Muscle layer of colon (tissue), 2 donors: ENCODE measurements around the gene U2AF1.
"Not testable (repeated sequence)": the region's sequence is repeated elsewhere in the genome, so short reads cannot be mapped to it uniquely, and the experiment has no call there.

Experiments used
- H3K27ac ChIP-seq: one replicate; pipeline ENCODE4 v1.7.0; 2013; ENCODE audit warnings: low read depth, mild to moderate bottlenecking, low read length, moderate library complexity
- H3K27me3 ChIP-seq, 2 donors: one replicate each; pipeline ENCODE4 v1.7.0; 2013; ENCODE audit warnings: low read length in 2 of 2, mild to moderate bottlenecking in 2 of 2; ENCODE audit not compliant: insufficient read depth in 2 of 2, control insufficient read depth in 1 of 2
- H3K36me3 ChIP-seq: one replicate; pipeline ENCODE4 v1.7.0; 2013; ENCODE audit warnings: mild to moderate bottlenecking, low read length; ENCODE audit not compliant: insufficient read depth
- H3K4me1 ChIP-seq: one replicate; pipeline ENCODE4 v1.7.0; 2013; ENCODE audit warnings: mild to moderate bottlenecking, low read length; ENCODE audit not compliant: insufficient read depth
- H3K4me3 ChIP-seq, 2 donors: one replicate each; pipeline ENCODE4 v1.7.0; 2013; ENCODE audit warnings: low read length in 2 of 2, low read depth in 1 of 2, mild to moderate bottlenecking in 1 of 2, moderate library complexity in 1 of 2
- H3K9ac ChIP-seq: one replicate; pipeline ENCODE4 v1.7.0; 2013; ENCODE audit warnings: low read length
- H3K9me3 ChIP-seq: one replicate; pipeline ENCODE4 v1.7.0; 2013; ENCODE audit warnings: mild to moderate bottlenecking, low read length
- donor health status: abdominal sarcoma.
- donor health status: Adenocarcinoma of cecum.

U2AF1 gene

DNA sequence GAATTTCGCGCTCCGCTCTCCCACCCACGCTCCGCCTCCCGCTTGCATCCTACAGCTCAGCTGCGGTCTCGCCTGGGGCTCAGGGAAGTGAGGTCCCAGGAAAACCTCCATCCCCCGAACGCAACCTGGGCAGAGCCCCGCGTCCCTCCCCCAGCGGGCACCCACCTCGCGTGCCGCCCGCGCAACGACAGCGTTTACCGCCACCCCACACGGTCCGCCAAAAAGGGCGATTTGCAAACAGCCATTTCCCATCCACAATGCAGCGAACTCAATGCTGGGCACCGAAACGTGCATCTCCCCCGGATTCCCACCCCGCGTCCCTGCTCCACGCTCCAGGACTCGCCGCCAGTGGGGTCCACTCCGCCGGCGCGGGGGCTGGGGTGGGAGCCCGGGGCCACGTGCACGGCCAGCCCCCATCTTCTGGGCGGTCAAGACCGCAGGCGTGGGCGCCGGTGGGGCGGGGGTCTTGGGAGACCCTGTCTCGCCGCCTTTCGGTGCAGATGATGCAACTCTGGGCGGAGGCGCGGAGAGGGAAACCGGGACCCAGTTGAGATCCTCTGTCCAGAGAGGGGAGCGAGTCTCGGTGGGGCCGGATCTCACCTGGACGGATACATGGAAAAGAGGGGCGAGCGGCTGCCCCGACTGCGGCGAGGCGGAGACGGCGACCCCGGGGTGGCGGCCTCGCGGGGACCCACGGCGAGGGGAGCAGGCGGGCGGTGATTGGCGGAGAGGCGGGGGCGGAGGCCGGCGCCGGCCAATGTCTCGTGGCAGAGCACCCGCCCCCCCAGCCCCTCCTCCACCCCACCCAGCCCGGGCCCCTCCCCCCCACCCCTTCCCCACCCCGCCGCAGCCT is 32.0 kb downstream of the U2AF1 start, which contains the start of gene CBS:
TSS of gene CBS (minus strand) at position 666 of the 853 bp plus-strand sequence. CDS start 3,642 bp downstream, outside the sequence.
- not testable (repeated sequence) for H3K36me3 ChIP-seq, H3K27ac ChIP-seq, H3K9me3 ChIP-seq, H3K9ac ChIP-seq, H3K27me3 ChIP-seq, H3K4me1 ChIP-seq, H3K4me3 ChIP-seq

DNA sequence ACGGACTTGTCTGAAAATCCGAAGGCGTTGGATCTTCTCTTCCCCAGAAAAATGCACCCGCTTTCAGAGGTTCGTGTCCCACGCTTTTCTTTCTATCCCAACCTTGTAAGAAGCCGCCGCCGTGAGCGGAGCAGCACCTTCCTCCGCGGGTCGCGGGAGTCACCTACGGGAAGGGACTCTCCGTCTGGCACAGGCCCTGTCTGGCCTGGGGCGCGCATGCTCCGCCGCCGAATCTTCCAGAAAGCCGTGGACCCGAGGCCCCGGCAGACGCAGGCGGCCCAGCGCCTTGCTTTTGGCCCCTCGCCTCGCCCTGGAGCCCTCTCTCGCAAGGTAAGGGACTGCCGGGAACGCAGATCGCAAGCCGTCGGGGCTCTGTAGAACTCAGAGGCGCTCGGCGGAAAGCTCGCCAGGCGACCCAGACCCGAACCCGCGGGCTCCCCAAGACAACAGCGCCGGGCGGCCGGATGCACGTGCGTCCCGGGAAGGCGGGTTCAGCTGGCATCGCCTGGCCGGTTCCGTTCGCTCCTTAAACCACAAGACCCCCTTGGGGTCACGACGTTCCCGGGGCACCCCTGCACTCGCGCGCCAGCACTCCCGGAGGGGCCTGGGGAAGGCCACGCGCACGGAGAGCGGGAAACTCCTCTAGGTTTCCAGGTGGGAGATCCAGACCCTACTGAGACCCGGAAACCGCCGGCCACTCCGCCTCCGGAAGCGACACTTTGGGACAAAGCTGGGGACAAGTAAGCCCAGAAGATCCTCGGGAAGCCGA is 32.8 kb downstream of the U2AF1 start:
- H3K9ac ChIP-seq: not testable (repeated sequence)

GRCh38 chr21:43072742-43073141 is 34.6 kb downstream of the U2AF1 start:
- H3K4me3 ChIP-seq, H3K9me3 ChIP-seq, H3K27ac ChIP-seq, H3K4me1 ChIP-seq, H3K36me3 ChIP-seq, H3K27me3 ChIP-seq, H3K9ac ChIP-seq: not testable (repeated sequence)

More for the DNA sequence above, 32.8 kb downstream of the U2AF1 start:
- H3K27me3 ChIP-seq, H3K9me3 ChIP-seq, H3K4me3 ChIP-seq, H3K36me3 ChIP-seq, H3K27ac ChIP-seq, H3K4me1 ChIP-seq: not testable (repeated sequence)

DNA sequence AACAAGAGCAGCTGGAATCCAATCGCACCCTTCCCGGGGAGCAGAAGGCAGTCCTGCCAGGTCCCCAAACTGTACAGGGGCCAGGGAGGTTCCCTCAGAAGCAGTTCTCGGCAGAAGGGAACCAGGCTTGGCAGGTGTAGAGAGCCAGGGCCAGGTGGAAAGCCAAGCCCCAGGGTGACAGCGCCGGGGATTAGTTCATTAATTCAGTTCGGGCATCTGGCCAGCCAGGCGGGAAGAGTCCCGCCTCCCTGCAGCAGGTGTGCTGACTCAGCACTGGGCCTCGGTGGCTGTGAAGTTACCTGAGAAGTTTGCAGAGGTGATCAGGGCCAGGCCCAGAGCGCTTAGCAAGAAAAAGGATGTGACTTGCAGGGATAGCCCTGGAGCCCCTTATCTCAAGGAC is 37.7 kb downstream of the U2AF1 start:
- not testable (repeated sequence) for H3K4me3 ChIP-seq, H3K36me3 ChIP-seq, H3K4me1 ChIP-seq, H3K9me3 ChIP-seq, H3K9ac ChIP-seq, H3K27me3 ChIP-seq, H3K27ac ChIP-seq

- H3K9me3 ChIP-seq, H3K36me3 ChIP-seq, H3K27ac ChIP-seq, H3K9ac ChIP-seq, H3K4me3 ChIP-seq, H3K4me1 ChIP-seq, H3K27me3 ChIP-seq: not testable (repeated sequence)
Observed at GRCh38 chr21:43068065-43068464, 39.3 kb downstream of the U2AF1 start.

DNA sequence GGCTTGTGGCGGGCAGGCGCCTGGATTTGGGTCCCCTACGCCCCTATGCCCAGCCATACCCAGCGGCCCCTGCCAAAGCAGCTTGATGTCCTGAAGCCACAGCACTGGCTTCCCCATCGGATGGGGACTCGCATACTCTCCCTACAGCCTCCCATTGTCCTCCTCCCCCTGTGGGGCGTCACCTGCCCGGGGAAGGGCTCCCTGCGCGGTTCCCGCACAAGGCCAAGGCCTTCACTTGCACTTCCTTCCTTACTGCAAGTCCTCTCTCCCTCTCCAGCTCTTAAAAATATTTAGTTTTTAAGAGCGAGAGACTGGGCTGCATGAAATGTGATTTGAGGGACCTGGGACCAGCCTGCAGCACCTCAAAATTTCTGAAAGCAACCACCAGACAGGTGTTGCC is 40.7 kb downstream of the U2AF1 start:
- H3K4me3 ChIP-seq, H3K27me3 ChIP-seq, H3K9me3 ChIP-seq, H3K4me1 ChIP-seq, H3K27ac ChIP-seq, H3K36me3 ChIP-seq, H3K9ac ChIP-seq: not testable (repeated sequence)

GRCh38 chr21:43065991-43066390 is 41.4 kb downstream of the U2AF1 start:
- H3K9ac ChIP-seq, H3K9me3 ChIP-seq, H3K4me1 ChIP-seq, H3K27ac ChIP-seq, H3K27me3 ChIP-seq, H3K36me3 ChIP-seq, H3K4me3 ChIP-seq: not testable (repeated sequence)

- not testable (repeated sequence) for H3K9ac ChIP-seq, H3K9me3 ChIP-seq
Observed at GRCh38 chr21:43064265-43064917, 43.0 kb downstream of the U2AF1 start.

DNA sequence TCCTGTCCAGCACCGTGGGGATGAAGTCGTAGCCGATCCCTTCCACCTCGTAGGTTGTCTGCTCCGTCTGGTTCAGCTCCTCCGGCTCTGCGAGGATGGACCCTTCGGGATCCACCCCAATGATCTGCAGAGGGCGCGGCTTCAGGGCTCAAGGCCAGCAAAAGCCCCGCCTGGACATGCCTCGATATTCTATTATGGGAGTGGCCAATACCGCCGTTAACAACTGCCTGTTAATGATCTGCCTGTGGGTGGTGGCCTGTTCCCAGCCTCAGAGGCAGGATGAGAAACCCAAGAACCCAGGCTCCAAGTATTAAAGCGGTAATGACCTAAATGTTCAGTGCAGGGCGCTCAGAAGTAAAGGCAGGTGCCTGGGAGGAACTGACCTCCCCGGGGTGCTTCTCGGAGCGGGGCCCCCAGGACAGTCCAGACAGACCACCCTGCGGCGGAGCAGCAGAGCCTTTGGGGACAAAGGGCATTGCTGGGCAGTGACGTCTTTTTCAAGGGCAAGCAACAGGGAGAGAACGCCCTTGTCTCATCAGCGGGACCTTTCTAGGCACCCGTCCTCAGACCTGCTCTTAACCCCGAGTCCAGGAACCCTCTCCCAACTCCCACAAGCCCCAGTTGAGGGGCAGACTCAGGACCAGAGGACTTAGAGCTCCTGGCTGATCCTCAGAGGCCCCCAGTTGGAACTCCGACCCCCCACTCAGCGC is 44.3 kb downstream of the U2AF1 start:
- not testable (repeated sequence) for H3K9ac ChIP-seq, H3K27me3 ChIP-seq, H3K27ac ChIP-seq, H3K4me1 ChIP-seq, H3K9me3 ChIP-seq, H3K4me3 ChIP-seq, H3K36me3 ChIP-seq

More at GRCh38 chr21:43064265-43064917, 43.0 kb downstream of the U2AF1 start:
- not testable (repeated sequence) for H3K27me3 ChIP-seq, H3K4me1 ChIP-seq, H3K27ac ChIP-seq, H3K4me3 ChIP-seq, H3K36me3 ChIP-seq

GRCh38 chr21:43053112-43053511 is 54.3 kb downstream of the U2AF1 start:
- H3K9me3 ChIP-seq, H3K27me3 ChIP-seq: not testable (repeated sequence)

More at GRCh38 chr21:43053112-43053511, 54.3 kb downstream of the U2AF1 start:
- not testable (repeated sequence) for H3K4me3 ChIP-seq, H3K9ac ChIP-seq, H3K36me3 ChIP-seq, H3K4me1 ChIP-seq, H3K27ac ChIP-seq
